ENCODE results near the gene TOP2A.

DNA sequence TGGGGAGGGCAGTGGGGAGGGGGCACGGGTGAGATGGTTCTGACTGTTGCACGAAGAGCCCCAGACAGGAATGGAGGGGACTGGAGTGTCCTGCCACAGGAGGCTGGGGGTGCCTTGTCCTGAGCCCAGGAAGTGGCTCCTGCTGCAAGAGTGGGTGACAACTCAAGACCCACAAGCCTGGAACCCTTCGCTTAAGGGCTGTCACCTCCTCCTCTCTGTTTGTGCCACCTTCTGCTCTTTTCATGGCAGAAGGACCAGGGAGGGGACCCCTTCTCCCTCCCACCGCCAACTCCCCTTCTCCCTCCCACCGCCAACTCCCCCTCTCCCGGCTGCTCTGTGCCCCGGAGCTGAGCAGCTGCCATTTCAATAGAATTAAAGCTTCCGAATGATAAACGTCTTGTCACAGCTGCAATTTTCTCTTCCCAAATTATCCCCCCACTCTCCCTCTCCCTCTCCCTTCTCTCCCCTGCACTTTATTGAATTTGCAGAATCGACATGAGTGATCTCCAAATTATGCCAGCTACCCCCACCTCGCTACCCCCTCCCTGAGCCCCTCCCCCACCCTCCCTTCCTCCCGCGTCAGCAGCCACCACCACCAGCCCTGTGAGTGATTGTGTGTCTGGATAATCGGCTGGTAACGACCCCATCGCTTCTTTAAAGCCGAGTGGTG is 66.9 kb downstream of the TOP2A start:
- TF ChIP-seq CTCF (IDR thresholded peaks at IDR 0.05) (no peak), POLR2A (IDR thresholded peaks at IDR 0.05) (no peak)
